Left renal cortex interstitium (tissue), 4 donors: ENCODE measurements around the gene RRP15. TPM values are rescaled to one million over a fixed set of nuclear protein-coding genes. Genes with fewer than 3 reads are reported as not detected.

Experiments used
- DNase-seq, 4 donors: peaks; one replicate each; pipeline ENCODE4 v3.0.0-alpha.2; 2013; ENCODE audit warnings: low read depth in 4 of 4, low spot score in 2 of 4, missing footprints in 1 of 4
- polyA plus RNA-seq, 4 donors: library from polyadenylated mRNA; unstranded; fragments of 120-200 nt; gene quantifications; one replicate each; pipeline ENCODE4 v1.2.1, GENCODE V29; 2013; ENCODE audit not compliant: insufficient read length in 4 of 4

Gene RRP15
- polyA plus RNA-seq, 4 donors = 18.7 to 24.9 (median 22.0) TPM

DNA sequence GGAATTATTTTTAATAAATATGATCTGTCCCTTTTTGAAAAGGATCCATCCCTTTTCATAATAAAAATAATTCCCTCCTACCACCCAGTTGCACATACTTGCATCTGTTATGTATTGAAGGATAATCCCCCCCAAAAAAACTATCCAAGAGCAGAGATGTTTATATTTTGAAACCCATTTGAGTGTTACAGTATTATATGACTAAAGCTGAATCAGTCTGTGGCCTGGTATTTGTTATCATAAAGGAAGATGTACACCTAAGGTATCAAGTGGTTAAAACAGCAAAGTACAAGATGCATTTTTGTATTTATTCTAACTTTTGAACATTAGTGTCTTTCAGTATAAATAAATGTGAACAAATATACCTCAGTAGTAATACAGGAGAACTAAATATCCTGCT is 47.3 kb downstream of the RRP15 start:
- DNase-seq = no peak

DNA sequence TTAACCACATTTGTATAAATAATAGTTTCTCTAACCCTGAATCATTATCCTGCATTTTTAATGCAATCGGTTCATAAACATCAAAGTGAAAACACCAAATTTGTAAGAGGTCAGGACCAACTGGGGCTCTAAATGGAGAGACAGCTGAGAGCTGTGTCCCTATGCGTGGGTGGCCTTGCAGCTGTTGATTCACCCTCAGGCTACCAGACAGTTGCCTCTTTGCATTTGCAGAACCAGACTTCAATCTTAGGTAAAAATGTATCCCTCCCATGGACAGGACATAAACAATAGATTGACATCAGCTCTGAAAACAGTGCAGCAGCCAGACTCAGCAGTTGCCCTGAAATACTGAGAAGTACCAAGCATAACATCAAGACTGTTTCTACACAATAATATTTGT is 51.2 kb downstream of the RRP15 start:
- no peak for DNase-seq

DNA sequence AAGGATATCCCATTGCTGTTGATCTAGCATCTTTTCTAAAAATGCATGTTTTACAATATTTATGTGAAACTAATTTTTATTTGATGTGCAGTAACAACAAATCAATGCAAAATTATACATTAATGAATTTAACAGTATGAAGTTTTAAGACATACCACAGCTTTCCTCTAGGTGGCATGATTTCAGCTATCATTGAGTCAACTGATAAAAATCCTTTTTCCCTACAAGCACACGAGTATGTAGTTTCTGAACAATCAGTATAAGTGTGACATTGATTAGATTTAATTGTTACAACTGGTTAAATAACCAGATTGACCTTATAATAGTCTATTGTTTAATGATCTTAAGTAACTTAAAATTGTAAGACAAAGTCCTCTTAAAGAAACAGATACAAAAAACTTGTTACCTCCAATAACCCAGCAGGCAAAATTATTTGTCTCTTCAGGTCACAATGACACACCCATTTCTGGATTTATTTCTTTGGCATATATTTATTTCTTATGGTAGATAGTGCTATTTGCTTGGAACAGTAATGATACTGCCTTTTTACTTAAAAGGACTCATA is 54.3 kb downstream of the RRP15 start:
- no peak for DNase-seq

DNA sequence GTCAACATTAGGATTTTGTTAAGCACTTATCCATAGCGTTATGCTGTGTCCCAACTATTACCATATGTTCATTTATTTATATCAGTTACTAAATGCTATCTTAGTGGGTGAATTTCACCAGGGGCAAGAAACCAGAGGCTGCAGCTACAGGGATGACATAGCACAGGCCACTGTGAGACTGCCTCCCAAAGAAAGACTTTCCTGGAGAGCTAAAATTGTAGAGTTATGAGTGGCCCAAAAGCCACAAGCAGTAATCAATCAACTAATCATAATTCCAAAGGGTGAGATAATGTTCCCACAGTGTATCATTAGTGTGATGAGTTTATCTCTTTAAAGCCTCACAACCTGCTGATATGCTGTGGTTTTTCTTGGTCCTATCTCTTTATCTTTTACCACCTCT is 56.2 kb downstream of the RRP15 start:
- no peak for DNase-seq

DNA sequence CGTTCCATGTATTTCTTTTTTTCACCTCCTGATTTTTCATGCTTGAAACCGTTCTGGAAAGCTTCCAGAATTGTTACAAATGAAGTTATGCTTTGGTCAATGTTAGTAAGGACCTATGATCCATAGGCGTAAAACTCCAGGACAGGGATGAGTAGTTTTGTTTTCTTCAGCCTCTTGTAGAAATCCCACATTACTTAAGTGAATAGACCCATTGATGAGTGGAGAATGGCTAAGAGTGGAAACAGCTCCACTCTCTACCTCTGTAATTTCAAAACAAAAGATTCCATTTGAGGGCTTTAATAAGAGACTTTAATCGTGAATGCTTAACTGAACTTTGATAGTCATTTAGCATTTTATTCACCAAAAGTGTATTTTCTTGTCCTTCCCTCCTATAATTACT is 57.0 kb downstream of the RRP15 start:
- DNase-seq = no peak

DNA sequence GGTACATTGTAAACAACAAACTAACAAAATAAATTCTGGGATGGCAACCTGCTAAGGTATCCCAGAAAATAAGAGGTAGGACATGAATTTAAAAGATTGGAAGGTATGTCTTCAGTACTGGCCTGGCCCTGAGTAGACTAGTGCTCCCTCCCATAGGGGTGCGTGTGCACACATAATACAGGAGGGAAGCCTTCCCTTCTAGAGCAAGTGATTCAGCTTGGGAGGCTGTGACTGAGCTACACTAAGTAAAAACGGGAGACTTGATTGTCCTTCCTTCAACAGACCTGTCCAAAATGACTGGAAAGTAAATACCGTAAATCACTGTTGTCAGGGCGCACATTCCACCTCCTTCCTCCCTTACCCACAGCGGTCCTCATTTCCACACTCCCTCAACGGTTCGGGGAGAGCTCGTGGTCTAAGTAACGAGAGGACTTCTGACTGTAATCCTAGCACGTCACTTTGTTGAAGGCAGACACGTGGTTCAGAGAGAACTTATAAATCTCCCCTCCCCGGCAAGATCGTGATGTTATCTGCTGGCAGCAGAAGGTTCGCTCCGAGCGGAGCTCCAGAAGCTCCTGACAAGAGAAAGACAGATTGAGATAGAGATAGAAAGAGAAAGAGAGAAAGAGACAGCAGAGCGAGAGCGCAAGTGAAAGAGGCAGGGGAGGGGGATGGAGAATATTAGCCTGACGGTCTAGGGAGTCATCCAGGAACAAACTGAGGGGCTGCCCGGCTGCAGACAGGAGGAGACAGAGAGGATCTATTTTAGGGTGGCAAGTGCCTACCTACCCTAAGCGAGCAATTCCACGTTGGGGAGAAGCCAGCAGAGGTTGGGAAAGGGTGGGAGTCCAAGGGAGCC is 60.0 kb downstream of the RRP15 start, which contains the start of gene TGFB2:
TGFB2 (plus strand) TSS at position 523 of the 859 bp plus-strand sequence. CDS start 1,366 bp downstream, outside the sequence.
- DNase-seq = peak in 1 of 4 donors; percentile 68

DNA sequence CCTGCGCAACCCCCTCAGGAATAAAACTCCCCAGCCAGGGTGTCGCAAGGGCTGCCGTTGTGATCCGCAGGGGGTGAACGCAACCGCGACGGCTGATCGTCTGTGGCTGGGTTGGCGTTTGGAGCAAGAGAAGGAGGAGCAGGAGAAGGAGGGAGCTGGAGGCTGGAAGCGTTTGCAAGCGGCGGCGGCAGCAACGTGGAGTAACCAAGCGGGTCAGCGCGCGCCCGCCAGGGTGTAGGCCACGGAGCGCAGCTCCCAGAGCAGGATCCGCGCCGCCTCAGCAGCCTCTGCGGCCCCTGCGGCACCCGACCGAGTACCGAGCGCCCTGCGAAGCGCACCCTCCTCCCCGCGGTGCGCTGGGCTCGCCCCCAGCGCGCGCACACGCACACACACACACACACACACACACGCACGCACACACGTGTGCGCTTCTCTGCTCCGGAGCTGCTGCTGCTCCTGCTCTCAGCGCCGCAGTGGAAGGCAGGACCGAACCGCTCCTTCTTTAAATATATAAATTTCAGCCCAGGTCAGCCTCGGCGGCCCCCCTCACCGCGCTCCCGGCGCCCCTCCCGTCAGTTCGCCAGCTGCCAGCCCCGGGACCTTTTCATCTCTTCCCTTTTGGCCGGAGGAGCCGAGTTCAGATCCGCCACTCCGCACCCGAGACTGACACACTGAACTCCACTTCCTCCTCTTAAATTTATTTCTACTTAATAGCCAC is 60.7 kb downstream of the RRP15 start:
- DNase-seq = peak in 1 of 4 donors; percentile 67

DNA sequence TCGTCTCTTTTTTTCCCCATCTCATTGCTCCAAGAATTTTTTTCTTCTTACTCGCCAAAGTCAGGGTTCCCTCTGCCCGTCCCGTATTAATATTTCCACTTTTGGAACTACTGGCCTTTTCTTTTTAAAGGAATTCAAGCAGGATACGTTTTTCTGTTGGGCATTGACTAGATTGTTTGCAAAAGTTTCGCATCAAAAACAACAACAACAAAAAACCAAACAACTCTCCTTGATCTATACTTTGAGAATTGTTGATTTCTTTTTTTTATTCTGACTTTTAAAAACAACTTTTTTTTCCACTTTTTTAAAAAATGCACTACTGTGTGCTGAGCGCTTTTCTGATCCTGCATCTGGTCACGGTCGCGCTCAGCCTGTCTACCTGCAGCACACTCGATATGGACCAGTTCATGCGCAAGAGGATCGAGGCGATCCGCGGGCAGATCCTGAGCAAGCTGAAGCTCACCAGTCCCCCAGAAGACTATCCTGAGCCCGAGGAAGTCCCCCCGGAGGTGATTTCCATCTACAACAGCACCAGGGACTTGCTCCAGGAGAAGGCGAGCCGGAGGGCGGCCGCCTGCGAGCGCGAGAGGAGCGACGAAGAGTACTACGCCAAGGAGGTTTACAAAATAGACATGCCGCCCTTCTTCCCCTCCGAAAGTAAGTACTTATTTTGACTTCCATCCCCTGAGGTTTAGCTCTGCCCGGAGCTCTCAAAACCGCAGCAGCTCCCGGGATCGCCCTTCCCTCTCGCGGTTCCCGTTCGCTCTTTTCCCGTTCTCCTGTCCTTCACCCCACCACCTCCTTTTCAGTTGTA is 61.5 kb downstream of the RRP15 start:
- DNase-seq = no peak

DNA sequence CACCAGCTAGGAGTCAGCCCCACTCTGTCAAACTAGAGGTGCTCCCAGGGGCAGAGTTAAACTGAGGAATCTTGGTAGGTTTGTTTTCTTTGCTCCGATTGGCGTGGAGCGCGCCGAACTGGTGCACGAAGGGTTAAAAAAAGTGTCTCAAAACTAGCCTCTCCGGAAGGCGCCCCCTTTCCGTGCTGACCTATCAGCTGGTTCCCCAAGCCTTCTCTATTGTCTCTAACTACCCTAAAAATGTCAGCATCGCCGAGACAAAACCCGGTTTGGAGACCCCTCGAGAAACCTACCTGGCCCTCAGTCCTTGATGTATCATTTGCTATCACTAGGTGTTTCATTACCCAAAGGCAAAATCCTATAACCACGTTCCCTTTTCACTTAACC is 62.2 kb downstream of the RRP15 start:
- DNase-seq = no peak

DNA sequence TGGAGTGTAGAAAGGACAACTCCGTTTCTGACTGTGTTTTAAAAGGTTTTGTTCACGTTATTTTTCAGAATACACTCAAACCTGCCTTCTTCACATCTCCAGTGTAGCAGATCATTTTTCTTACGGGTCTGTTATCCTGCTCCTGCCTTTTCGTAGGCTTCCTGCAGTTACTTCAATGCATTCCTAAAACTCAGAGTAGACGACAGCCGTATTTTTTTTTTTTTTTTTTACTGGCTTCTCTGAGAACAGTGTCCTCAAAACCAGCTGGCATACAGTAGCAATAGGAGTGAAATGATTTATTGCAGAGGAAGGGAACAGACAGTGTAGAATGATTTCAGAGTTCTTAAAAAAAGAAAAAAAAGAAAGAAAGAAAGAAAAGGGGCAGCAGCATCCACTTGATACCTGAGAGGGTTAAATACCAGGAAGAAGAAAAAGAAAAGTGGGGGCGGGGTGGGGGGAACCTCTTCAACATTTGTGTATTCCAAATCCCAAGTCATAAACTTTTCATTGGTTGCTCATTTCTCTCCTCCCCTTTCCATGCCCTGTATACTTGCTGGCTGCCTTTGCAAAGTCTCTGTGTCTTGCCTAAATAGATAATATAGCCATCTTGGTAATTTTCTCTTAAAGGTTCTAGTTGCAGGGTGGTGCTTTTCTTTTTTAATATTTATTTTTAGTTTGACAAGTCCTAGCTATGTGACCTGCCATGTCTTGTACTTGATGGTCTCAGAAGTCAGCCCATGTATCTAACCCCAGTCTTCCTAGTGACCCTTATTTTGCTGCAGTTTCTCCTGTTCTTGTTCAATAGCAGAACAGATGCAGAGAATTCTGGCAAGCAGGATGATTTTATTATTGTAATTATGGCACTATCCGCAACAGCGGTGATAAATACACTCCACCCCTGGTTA is 62.9 kb downstream of the RRP15 start:
- DNase-seq = no peak

DNA sequence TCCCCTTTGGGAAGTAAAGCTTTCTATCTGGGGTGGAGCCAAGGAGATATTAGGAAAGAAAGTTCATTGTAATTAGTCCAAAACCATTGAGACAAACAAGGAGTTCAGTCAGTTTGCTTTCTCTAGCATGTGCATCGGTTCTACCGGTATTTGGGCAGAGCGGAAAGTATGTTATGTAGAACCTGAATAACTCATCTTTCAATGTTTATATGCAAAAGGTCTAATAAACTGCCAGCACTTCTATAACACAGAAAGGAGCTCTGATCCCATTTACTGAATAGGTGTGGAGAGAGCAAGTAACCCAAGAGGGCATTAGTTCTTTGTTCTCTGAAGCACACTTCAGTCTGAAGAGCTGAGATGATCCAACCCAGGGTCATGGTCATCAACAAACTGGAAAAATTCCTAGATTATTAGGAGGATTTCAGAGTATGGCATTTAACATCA is 63.6 kb downstream of the RRP15 start:
- DNase-seq = no peak

DNA sequence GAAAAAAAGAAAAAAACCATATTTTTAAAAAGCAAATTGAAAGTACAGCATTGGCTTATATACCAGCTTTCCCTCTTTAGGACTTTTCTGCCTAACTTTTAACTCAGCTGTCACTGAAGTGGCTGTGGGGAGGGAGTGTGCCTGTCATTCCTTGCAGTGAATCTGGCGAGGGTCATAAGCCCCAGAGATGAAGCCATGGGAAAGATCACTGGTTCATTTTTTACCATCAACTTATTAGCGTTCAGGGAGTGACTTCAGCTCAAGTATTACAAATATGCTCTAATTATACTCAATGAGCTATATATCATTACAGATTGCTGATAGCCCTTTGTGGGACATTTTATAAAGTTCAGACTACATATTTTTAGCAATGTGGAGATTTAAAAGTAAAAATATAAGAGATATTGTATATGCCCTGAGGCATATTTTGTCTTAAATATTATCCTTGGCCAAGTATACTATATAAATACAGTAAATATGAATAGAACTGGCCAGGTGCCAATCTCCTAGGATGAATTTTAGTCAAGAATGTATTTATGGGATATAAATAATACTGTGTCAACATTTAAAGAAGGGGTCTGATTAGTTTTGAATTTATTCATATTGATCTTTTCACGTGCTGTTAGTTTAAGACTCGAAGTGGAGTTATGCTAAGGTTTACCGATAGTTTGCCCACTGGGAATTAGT is 64.4 kb downstream of the RRP15 start:
- DNase-seq = no peak

DNA sequence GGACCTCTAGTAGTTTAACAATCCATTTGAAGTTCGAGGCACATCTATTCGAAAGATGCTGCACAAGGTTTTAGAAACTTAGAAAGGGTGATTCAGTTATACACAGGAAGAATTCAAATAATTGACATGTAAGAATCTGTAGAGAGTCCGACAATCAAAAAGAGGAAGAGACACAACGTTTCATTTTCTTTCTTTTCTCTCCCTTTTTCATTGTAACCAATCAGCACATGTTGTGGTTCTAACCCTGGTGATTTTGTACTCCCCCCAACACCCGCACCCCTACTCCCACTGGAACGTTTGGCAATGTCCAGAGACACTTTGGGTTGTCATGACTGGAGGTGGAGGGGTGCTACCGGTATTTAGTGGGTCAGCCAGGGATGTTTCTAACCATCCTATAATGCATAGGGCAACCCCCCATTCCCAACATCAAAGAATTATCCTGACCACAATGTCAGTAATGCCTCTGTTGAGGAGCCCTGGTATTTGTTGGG is 65.0 kb downstream of the RRP15 start:
- DNase-seq = no peak

DNA sequence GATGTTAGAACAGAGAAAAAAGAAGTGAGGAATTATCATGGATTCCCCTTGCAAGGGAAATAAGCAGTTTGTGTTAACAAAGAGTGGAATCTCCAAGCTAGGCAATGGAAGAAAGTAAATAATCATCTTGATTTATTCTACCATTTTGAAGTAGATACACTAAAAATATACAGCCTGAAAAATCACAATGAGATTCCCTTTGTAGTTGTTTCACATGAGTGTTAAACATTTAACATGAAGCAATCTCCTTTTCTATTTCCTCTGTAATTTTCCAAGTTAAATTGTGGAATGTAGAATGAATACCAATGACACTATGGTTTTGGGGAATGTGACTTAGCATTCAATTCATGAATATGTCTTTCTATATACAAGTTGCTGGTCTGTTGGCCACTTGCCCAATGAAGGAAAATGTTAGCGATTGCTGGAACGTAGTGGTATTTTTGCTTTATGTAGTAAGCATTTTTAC is 65.7 kb downstream of the RRP15 start:
- DNase-seq = no peak

DNA sequence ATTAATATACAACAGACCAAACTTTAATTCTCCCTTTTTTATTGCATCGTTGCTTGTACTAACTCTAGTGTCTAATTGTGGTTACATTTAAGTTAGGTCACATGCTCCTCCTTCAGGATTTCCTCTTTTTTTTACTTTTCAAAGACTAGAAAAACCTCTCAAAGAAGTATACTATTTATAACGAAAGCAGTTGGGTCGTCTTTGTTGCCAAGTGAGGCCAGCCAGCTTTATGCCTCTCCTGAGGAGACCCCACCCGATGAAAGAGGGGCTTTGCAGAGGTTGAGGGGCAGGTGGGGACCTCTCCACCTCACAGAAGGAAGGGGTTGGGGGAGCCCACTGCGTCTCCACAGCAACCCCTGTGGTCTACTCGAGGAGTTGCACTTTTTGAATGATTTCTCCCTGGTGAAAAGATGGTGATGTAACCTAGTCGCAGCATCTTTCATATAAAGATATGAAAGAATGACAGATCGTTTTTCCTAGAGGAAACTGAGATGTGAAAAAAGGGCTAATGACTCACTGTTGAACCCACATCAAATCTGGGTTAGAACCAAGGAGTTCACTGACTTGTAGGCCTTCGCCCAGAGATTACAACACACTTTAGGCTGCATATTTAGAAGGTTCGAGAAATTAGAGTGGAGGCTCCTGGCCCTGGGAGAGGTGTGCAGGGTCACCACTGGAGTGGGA is 66.4 kb downstream of the RRP15 start:
- DNase-seq = no peak

DNA sequence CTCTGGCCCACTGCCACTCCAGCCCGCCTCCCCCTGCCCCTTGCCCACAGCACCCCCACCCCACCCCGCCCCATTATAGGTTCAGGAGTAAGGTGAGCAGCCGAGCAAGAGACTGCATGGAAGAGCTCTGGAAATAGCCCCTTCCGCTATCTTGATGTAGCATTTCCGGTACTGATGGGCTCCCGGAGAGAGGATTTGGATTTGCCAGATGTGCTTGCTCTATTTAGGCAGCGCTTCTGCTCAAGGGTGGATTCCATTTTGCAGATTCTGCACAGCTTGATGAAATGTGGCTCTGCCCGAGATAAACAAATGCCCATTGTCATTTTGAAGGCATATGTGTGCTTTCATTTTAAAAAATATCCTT is 67.0 kb downstream of the RRP15 start:
- no peak for DNase-seq

DNA sequence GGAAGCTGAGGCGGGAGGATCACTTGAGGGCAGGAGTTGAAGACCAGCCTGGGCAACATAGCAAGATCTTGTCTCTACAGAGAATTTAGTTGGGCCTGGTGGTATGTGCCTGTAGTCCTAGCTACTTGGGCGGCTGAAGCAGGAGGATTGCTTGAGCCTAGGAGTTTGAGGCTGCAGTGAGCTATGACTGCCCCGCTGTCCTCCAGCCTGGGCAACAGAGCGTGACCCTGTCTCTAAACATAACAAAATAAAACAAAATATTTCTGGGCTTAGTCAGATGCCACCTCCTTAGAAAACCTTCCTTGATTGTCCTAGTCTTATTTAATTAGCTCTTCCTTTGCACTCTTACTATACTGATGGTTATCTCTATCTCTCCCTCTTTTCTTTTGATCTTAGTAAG is 68.6 kb downstream of the RRP15 start:
- no peak for DNase-seq

DNA sequence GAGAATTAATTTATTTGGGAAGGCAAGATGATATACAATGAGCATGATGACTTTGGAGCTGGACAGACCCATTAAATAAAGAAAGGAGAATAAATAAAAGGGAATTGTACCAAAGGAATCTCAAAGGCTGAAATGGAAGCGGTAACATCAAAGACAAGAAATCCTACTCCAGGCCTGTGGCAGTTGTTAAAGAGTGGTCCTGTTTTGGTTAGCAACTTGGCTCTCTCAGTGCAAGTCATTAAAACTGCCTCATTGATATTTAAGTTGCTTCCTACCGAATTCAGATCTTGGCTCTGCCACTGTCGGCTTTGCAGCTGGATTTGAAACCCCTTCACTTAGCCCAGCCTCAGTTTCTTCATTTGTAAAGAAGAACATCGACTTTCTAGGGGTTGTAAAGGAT is 70.2 kb downstream of the RRP15 start:
- no peak for DNase-seq
